ENCODE results near the gene RBBP4. TPM values are rescaled to one million over a fixed set of nuclear protein-coding genes. Genes with fewer than 3 reads are reported as not detected.

The RBBP4 gene
- total RNA-seq = 100 to 1,000 TPM in 3 of 4 donors, 10 to 100 TPM in 1; 97.8 to 104 (median 102) TPM

DNA sequence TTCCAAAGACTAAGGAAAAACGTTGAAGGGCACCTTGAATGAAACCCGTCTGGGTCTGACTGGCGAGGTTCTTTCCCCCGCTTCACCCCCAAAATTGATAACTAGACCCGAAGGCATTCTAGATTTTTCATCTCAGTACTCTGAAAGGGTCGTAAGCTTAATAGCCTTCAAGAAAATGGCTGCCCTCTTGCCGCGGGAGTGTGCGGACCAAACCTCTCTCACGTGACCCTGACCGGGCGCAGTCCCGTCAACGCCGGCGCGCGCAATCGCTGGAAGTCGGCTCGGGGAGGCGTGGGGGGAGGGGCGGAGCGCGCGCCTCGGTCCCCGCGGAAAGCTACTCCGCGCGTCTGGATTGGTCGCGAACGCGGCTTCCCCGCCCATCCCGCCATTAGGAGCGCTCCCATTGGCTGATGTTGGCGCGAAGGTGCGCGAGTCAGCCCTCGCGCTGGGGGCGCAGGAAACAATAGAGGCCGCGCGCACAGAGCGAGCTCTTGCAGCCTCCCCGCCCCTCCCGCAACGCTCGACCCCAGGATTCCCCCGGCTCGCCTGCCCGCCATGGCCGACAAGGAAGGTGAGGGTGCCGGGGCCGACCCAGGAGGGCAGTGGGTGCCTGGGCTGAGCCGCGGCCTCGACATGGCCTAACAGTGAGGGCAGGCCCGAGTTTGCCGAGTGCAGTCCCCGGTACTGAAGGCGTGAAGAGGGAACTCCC, at the start of gene RBBP4:
TSS of gene RBBP4 (plus strand) at position 457 of the 709 bp plus-strand sequence. CDS start at position 556, 99 bp downstream.
- intact Hi-C loops (cut with DNase I; ENCODE audit: low total_unique reads) = no loop called here
- peak within 1 kb of the TSS; percentile 74 for H3K4me3 ChIP-seq (ENCODE audit: low read depth, poor library complexity, severe bottlenecking)
- DNase-seq (ENCODE audit: low spot score in 2 of 2) = peak; percentile 96 to 100
- WGBS, 2 donors = 0 to 1% methylated on average over 33 to 34 of the region's 67 CpGs
- TF ChIP-seq, protein P1, sequence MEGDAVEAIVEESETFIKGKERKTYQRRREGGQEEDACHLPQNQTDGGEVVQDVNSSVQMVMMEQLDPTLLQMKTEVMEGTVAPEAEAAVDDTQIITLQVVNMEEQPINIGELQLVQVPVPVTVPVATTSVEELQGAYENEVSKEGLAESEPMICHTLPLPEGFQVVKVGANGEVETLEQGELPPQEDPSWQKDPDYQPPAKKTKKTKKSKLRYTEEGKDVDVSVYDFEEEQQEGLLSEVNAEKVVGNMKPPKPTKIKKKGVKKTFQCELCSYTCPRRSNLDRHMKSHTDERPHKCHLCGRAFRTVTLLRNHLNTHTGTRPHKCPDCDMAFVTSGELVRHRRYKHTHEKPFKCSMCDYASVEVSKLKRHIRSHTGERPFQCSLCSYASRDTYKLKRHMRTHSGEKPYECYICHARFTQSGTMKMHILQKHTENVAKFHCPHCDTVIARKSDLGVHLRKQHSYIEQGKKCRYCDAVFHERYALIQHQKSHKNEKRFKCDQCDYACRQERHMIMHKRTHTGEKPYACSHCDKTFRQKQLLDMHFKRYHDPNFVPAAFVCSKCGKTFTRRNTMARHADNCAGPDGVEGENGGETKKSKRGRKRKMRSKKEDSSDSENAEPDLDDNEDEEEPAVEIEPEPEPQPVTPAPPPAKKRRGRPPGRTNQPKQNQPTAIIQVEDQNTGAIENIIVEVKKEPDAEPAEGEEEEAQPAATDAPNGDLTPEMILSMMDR (IDR thresholded peaks at IDR 0.05) = no peak
- peak in 1 of 2 donors; percentile 62 for TF ChIP-seq POLR2A (IDR thresholded peaks at IDR 0.05)

DNA sequence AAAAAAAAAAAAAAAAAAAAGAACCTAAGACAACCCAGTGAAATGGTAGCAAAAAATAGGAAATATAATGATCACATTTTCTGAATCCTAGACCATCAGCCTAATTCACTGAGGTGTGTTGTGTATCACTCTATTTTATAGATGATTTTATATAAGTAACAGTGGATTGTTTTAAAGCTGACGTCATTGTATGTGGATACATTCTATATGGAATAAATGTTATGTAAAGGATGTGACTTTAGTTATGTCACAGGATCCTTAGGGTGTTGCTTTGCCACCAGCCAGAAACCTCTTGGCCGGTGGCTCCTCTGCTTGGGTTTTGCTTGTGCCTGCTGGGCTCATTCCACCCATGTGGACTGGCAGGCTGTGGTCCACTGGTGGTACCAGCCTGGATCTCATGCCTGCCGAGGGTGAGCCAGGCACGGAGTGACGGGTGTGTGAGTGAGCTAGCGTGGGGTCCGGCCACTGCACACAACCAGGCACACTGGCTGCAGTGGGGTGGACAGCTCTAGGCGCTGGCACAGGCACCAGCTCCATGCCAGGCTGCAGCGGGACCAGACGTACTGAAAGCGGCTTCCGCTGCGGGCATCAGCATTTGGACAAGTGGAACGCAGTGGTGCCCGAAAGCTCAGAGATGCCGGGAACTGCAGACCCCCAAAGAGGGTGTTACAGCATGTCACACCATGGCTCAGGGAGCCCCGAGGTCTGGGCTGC, 45.1 kb upstream of the RBBP4 start:
- 93% methylated on average over 10 to 15 of the region's 17 CpGs for WGBS, 2 donors
- intact Hi-C loops (cut with DNase I; ENCODE audit: low total_unique reads) = no loop called here

DNA sequence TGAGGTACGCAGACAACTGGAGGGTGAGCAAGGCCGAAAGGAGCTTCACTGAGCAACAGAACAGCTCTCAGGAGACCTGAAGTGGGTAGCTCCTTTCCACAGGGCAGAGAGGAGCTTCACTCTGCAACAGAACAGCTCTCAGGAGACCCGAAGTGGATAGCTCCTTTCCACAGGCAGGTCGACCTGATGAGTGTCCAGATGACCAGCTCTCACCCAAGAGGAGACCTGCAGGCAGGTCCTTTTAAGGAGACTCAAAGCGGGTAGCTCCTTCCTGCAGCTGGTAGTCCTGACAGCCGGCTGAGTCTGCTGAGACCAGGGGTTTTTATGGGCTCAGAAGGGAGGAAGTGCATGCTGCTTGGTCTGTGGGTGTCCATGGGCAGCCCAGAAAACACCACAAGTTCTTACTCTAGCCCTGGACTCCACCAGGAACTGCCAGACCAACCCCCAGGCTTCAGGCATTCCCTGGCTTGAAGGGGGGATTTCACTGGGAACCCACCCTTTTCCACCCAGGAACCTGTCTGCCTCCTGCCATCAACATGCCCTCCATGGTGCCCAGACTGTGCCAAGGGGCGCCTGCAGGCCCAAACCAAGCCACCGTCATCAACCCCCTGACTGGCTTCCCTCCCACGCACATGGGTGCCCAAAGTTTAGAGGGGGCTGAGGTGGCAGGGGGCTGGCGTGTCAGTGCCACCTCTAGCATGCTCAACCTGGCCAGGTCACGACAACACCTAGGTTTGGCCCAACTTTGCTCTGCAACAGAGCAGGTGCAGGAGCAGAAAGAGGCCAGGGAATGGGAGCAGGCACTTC, 44.2 kb upstream of the RBBP4 start:
- TF ChIP-seq, protein P1 (IDR thresholded peaks at IDR 0.05) = no peak
- TF ChIP-seq POLR2A (IDR thresholded peaks at IDR 0.05) = no peak
- no peak overlapping the region for H3K4me3 ChIP-seq (ENCODE audit: low read depth, poor library complexity, severe bottlenecking)
- DNase-seq (ENCODE audit: low spot score in 2 of 2) = no peak
- 90 to 92% methylated on average over 11 of the region's 11 CpGs for WGBS, 2 donors
- intact Hi-C loops (cut with DNase I; ENCODE audit: low total_unique reads) = no loop called here

More for the DNA sequence above, 45.1 kb upstream of the RBBP4 start:
- no peak for DNase-seq (ENCODE audit: low spot score in 2 of 2)
- no peak for TF ChIP-seq POLR2A (IDR thresholded peaks at IDR 0.05)
- TF ChIP-seq, protein P1 (IDR thresholded peaks at IDR 0.05) = no peak
- no peak overlapping the region for H3K4me3 ChIP-seq (ENCODE audit: low read depth, poor library complexity, severe bottlenecking)

DNA sequence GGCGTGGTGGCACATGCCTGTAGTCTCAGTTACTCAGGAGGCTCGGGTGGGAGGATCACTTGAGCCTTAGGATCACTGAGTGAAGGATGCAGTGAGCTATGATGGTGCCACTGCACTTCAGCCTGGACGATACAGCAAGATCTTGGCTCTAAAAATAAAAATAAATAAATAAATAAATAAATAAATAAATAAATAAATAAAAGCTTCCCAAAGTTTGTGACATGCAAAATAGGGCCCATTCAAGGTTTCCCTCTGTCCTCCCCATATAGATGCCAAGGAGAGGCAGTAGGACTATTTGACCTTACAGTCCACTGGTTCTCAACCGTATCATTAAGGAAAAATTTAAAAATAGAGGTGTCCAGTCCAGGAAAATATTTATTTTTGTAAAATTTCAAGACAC, 41.8 kb upstream of the RBBP4 start:
- H3K4me3 ChIP-seq (ENCODE audit: low read depth, poor library complexity, severe bottlenecking) = no peak overlapping the region
- DNase-seq (ENCODE audit: low spot score in 2 of 2) = no peak
- TF ChIP-seq, protein P1 (IDR thresholded peaks at IDR 0.05) = no peak
- no peak for TF ChIP-seq POLR2A (IDR thresholded peaks at IDR 0.05)
- intact Hi-C loops (cut with DNase I; ENCODE audit: low total_unique reads) = no loop called here
- WGBS, 2 donors = 88 to 91% methylated on average over 4 of the region's 4 CpGs

DNA sequence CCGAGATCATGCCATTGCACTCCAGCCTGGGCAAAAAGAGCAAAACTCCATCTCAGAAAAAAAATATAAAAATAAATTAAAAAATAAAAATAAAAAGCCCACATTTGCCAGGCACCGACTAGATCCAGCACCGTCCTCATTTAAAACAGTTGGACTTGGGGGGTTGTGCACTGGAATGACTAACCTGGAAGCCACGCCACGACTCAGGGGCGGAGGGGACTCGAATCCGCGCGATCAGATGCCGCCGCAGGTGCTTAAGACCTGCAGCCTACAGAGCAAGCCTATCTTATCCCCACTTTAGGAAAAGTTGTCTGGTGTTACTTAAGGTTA, 39.2 kb upstream of the RBBP4 start:
- WGBS, 2 donors = 6 to 8% methylated on average over 12 of the region's 12 CpGs
- peak overlapping the region; percentile 10 for H3K4me3 ChIP-seq (ENCODE audit: low read depth, poor library complexity, severe bottlenecking)
- TF ChIP-seq, protein P1 (IDR thresholded peaks at IDR 0.05) = no peak
- no peak for TF ChIP-seq POLR2A (IDR thresholded peaks at IDR 0.05)
- DNase-seq (ENCODE audit: low spot score in 2 of 2) = no peak
- intact Hi-C loops (cut with DNase I; ENCODE audit: low total_unique reads) = no loop called here
